ENCODE results near the gene RABL3.
"Not testable (repeated sequence)": the region's sequence is repeated elsewhere in the genome, so short reads cannot be mapped to it uniquely, and the experiment has no call there.

RABL3 gene

GRCh38 chr3:120681018-120681417 lies 61.3 kb downstream of the RABL3 start:
- DNase-seq (ENCODE audit: insufficient read length) (no peak), FAIRE-seq (no peak)
- TF ChIP-seq TAF1 (IDR thresholded peaks at IDR 0.05; ENCODE audit: borderline replicate concordance, low read depth, low read length) (no peak), POLR2AphosphoS5 (IDR thresholded peaks at IDR 0.05; ENCODE audit: low read depth, low read length) (no peak), POLR2A (IDR thresholded peaks at IDR 0.05; ENCODE audit: low read depth, low read length) (no peak)

- DNase-seq (ENCODE audit: insufficient read length) (no peak), FAIRE-seq (no peak)
- no peak for TF ChIP-seq POLR2AphosphoS5 (IDR thresholded peaks at IDR 0.05; ENCODE audit: low read depth, low read length)
- no peak for TF ChIP-seq POLR2A (IDR thresholded peaks at IDR 0.05; ENCODE audit: low read depth, low read length)
Observed at GRCh38 chr3:120680193-120680894, 62.0 kb downstream of the RABL3 start.

GRCh38 chr3:120678984-120679383 lies 63.3 kb downstream of the RABL3 start:
- FAIRE-seq (no peak), DNase-seq (ENCODE audit: insufficient read length) (no peak)
- no peak for TF ChIP-seq POLR2AphosphoS5 (IDR thresholded peaks at IDR 0.05; ENCODE audit: low read depth, low read length)
- no peak for TF ChIP-seq POLR2A (IDR thresholded peaks at IDR 0.05; ENCODE audit: low read depth, low read length)
- no peak for TF ChIP-seq TAF1 (IDR thresholded peaks at IDR 0.05; ENCODE audit: borderline replicate concordance, low read depth, low read length)

- TF ChIP-seq POLR2A (IDR thresholded peaks at IDR 0.05; ENCODE audit: low read depth, low read length): no peak
- TF ChIP-seq POLR2AphosphoS5 (IDR thresholded peaks at IDR 0.05; ENCODE audit: low read depth, low read length): no peak
- TF ChIP-seq TAF1 (IDR thresholded peaks at IDR 0.05; ENCODE audit: borderline replicate concordance, low read depth, low read length): no peak
- FAIRE-seq: no peak
- no peak for DNase-seq (ENCODE audit: insufficient read length)
Observed at GRCh38 chr3:120678331-120678947, 63.9 kb downstream of the RABL3 start.

- DNase-seq (ENCODE audit: insufficient read length); FAIRE-seq: not testable (repeated sequence)
Observed at GRCh38 chr3:120677193-120677592, 65.1 kb downstream of the RABL3 start.

GRCh38 chr3:120673116-120673515 lies 69.2 kb downstream of the RABL3 start:
- TF ChIP-seq TAF1 (IDR thresholded peaks at IDR 0.05; ENCODE audit: borderline replicate concordance, low read depth, low read length) (no peak), POLR2AphosphoS5 (IDR thresholded peaks at IDR 0.05; ENCODE audit: low read depth, low read length) (no peak)
- FAIRE-seq: no peak
- DNase-seq (ENCODE audit: insufficient read length): no peak

GRCh38 chr3:120670576-120670975 lies 71.7 kb downstream of the RABL3 start:
- DNase-seq (ENCODE audit: insufficient read length) (no peak), FAIRE-seq (no peak)
- TF ChIP-seq POLR2AphosphoS5 (IDR thresholded peaks at IDR 0.05; ENCODE audit: low read depth, low read length): no peak
- TF ChIP-seq POLR2A (IDR thresholded peaks at IDR 0.05; ENCODE audit: low read depth, low read length): no peak
- TF ChIP-seq TAF1 (IDR thresholded peaks at IDR 0.05; ENCODE audit: borderline replicate concordance, low read depth, low read length): no peak

- no peak for DNase-seq (ENCODE audit: insufficient read length)
- no peak for TF ChIP-seq POLR2A (IDR thresholded peaks at IDR 0.05; ENCODE audit: low read depth, low read length)
- TF ChIP-seq POLR2AphosphoS5 (IDR thresholded peaks at IDR 0.05; ENCODE audit: low read depth, low read length): no peak
- no peak for TF ChIP-seq TAF1 (IDR thresholded peaks at IDR 0.05; ENCODE audit: borderline replicate concordance, low read depth, low read length)
- no peak for FAIRE-seq
Observed at GRCh38 chr3:120664926-120665325, 77.4 kb downstream of the RABL3 start.

GRCh38 chr3:120661945-120662344 lies 80.4 kb downstream of the RABL3 start:
- FAIRE-seq: no peak
- no peak for DNase-seq (ENCODE audit: insufficient read length)
- TF ChIP-seq POLR2AphosphoS5 (IDR thresholded peaks at IDR 0.05; ENCODE audit: low read depth, low read length) (no peak), POLR2A (IDR thresholded peaks at IDR 0.05; ENCODE audit: low read depth, low read length) (no peak), TAF1 (IDR thresholded peaks at IDR 0.05; ENCODE audit: borderline replicate concordance, low read depth, low read length) (no peak)

- TF ChIP-seq TAF1 (IDR thresholded peaks at IDR 0.05; ENCODE audit: borderline replicate concordance, low read depth, low read length) (no peak), POLR2AphosphoS5 (IDR thresholded peaks at IDR 0.05; ENCODE audit: low read depth, low read length) (no peak), POLR2A (IDR thresholded peaks at IDR 0.05; ENCODE audit: low read depth, low read length) (no peak)
- FAIRE-seq: no peak
- DNase-seq (ENCODE audit: insufficient read length): no peak
Observed at GRCh38 chr3:120661106-120661905, 81.0 kb downstream of the RABL3 start.

- no peak for FAIRE-seq
- TF ChIP-seq TAF1 (IDR thresholded peaks at IDR 0.05; ENCODE audit: borderline replicate concordance, low read depth, low read length) (no peak), POLR2AphosphoS5 (IDR thresholded peaks at IDR 0.05; ENCODE audit: low read depth, low read length) (no peak), POLR2A (IDR thresholded peaks at IDR 0.05; ENCODE audit: low read depth, low read length) (no peak)
- no peak for DNase-seq (ENCODE audit: insufficient read length)
Observed at GRCh38 chr3:120659834-120660233, 82.5 kb downstream of the RABL3 start.

GRCh38 chr3:120659285-120659684 lies 83.0 kb downstream of the RABL3 start:
- DNase-seq (ENCODE audit: insufficient read length): no peak
- no peak for TF ChIP-seq TAF1 (IDR thresholded peaks at IDR 0.05; ENCODE audit: borderline replicate concordance, low read depth, low read length)
- no peak for TF ChIP-seq POLR2AphosphoS5 (IDR thresholded peaks at IDR 0.05; ENCODE audit: low read depth, low read length)
- no peak for FAIRE-seq

All from GM12892 (cell line).